HG03521 (cell line): ENCODE measurements around the gene SNHG17.
"Not testable (repeated sequence)": the region's sequence is repeated elsewhere in the genome, so short reads cannot be mapped to it uniquely, and the experiment has no call there.

Source experiments
- ATAC-seq: cut with Tn5 transposase; IDR thresholded peaks from one replicate; pipeline ENCODE4 v1.9.1; 2021; ENCODE audit warnings: mild to moderate bottlenecking, moderate library complexity; ENCODE audit not compliant: unreplicated experiment

SNHG17 gene

GRCh38 chr20:38421915-38422314 lies 13.2 kb downstream of the SNHG17 start:
- no peak for ATAC-seq

DNA sequence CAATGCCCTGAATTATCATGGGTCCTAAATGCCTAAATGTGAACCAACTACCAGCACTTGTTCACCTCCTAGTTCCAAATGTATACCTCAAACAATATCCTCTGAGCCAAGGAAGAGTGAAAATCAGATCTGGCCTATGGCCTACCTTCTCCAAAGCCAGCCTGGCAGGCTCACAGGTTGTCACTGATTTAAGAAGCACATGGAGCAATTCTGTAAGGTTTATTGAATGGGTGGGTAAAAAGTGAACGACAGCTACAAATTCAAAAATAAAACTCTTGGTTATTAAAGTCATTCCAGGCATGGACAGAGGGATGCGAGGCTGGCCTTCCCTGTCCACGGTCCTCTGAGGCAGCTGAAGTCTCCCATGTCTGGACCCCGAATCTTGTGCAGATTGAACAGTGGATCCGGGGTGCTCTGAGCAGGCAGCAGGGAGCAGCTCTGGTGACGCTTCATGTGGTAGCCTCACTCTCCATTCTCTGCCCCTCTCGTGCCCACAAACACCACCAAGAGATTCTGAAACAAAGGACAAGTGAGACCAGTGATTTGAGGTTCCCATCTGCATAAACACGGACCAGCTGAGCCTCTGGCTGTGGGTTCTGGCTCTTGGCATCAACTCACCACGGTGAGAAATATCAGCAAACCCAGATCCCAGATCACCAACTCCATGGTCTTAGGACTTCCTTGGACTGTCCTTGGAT lies 14.6 kb downstream of the SNHG17 start:
- ATAC-seq = no peak

GRCh38 chr20:38418509-38419204 lies 16.5 kb downstream of the SNHG17 start:
- no peak for ATAC-seq

GRCh38 chr20:38414769-38415450 lies 20.2 kb downstream of the SNHG17 start:
- ATAC-seq = no peak

DNA sequence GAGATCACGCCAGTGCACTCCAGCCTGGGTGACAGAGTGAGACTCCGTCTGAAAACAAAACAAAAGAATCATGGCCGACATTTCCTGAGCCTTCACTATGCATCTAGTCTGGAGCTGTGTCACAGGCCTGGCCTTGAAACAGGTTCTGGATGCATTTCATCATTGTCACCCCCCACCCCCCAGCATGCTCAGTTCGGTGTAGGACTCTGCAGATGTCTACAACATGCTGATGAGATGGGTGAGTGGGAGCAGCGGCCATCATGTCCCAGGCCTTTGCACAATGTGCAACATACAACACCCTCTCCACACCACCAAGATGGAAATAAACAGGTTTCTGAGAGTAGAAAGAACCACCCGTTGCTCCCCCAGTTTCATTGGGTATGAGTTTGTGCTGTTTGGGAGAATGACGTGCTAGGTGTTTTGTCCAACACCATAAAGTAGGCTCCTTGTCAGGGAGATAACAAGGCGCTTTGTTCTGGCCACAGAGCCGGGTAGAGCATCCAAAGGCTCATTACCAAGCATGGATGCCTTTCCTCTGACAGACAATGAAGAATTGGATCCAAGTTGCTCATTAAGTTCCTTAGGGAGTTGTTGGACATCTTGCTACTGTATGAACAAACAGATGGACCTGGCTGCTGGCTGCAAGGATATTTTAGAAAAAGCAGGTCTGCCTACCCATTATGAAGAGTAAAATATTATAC lies 22.1 kb downstream of the SNHG17 start:
- ATAC-seq = no peak

DNA sequence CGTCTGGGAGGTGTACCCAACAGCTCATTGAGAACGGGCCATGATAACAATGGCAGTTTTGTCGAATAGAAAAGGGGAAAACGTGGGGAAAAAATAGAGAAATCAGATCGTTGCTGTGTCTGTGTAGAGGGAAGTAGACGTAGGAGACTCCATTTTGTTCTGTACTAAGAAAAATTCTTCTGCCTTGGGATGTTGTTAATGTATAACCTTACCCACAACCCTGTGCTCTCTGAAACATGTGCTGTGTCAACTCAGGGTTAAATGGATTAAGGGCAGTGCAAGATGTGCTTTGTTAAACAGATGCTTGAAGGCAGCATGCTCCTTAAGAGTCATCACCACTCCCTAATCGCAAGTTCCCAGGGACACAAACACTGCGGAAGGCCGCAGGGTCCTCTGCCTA lies 27.3 kb downstream of the SNHG17 start:
- ATAC-seq = not testable (repeated sequence)

- ATAC-seq = no peak
These were observed 27.8 kb downstream of the SNHG17 start for GRCh38 chr20:38407321-38407720.

DNA sequence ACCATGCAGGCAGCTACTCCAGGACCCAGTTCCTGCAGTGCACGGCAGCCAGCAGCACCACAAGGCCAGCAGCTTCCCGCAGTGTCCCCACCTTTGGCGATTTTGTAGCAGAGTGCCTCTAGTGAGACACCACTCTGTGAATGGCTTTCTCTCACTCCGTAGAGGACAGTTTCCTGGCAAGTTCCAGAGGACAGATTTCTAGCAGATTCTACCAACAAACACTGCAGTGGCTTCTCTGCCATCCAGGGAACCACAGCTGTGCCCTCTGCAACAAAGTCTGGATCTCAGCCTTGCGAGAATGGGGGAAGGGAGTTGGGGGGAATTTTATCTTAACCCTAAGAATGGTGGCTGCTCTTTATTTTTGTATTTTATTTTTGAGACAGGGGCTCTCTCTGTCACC lies 28.7 kb downstream of the SNHG17 start:
- ATAC-seq = no peak

- ATAC-seq = no peak
These were observed 30.0 kb downstream of the SNHG17 start for GRCh38 chr20:38405132-38405531.

GRCh38 chr20:38404016-38404415 lies 31.1 kb downstream of the SNHG17 start:
- no peak for ATAC-seq

DNA sequence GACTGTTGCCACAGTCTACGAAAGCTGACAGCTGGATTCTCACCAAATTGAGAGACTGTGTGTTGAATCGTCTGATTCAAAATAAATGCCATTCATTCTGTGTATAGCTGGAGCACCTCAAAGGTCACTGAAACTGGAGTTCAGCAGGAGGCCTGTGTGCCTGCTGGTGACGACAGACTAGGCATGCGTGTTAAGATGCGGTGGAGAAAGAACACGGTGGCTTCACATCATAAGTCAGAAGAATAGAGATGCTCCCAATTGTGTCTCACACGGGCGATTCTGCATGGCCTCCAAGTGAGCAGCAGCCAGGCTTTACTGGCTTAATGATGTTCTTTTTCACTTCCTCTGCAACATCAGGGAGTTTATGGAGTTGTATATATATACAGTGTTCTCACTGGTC lies 32.3 kb downstream of the SNHG17 start:
- ATAC-seq = no peak

DNA sequence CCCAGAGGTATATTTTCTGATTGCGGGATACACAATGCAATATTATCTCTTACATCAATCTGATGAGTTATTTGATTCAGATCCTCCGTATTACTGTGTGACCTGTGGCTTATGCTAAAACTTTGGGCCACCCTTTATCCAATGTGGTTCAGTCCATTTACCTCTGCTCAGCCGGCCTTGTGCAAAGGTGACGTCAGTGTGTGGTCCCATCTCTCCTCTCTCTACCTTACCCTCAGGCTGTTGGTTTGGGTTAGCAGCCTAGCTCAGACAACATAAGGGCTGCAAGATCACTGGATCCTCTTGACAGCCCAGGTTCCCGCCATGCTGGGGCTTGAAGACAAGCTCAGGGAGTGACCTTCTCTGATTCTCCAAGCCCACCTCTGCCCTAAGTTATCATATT lies 33.0 kb downstream of the SNHG17 start:
- ATAC-seq = no peak

DNA sequence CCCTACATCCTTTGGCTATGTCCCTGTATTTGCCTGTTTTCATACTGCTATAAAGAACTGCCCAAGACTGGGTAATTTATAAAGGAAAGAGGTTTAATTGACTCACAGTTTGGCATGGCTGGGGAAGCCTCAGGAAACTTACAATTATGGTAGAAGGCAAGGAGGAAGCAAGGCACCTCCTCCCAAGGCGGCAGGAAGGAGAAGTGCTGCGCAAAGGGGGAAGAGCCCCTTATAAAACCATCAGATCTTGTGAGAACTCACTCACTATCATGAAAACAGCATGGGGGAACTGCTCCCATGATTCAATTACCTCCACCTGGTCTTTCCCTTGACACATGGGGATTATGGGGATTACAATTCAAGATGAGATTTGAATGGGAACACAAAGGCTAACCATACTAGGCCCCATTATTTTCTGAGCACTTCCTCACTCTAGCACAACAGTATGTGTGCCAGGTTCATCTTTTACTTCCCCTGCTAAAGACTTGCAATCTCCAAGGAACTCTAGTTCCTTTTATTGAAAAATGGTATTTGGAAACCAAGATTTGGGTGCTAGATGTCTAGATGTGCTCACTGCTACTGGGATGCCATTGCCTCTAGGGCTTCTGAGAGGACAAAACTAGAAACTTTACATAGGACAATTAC lies 39.3 kb downstream of the SNHG17 start:
- ATAC-seq = not testable (repeated sequence)

DNA sequence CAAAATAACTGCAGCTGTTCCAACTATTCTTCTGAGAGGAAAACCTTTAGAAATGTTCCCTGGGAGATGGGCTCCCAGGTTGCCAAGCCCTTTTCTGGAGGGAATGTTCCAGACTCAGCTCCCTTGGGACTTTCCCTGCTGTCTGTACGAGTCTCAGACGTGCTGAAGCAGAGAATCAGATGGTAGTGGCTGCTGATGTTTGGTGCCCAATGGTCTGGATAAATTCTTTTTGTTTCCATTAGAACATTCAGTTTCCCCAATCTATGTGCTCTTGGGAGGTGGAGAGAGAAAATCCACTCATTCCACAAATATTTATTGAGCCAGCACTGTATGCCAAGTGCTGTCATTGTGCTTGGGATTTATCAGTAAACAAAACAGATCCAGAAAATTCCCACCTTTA lies 40.0 kb downstream of the SNHG17 start:
- no peak for ATAC-seq

- ATAC-seq = no peak
These were observed 41.9 kb downstream of the SNHG17 start for GRCh38 chr20:38393259-38393658.

- no peak for ATAC-seq
These were observed 42.8 kb downstream of the SNHG17 start for GRCh38 chr20:38392356-38392755.

DNA sequence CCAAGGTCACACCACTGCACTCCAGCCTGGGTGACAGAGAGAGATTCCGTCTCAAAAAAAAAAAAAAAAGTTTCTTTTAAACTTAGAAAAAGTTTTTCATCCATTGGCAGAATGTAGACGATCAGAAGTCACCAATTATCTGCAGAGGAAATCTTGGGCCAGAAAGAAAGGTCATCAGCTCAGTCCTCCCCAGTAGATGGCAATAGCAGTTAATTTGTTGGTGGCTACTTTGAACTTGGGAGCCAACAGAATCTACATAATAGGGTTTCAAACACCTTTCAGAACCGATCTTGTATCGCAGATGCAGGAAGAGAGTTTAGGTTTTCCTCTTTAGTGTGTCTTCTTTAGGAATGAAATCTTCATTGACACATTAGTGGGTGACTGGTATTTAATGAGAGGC lies 47.2 kb downstream of the SNHG17 start:
- ATAC-seq = no peak

DNA sequence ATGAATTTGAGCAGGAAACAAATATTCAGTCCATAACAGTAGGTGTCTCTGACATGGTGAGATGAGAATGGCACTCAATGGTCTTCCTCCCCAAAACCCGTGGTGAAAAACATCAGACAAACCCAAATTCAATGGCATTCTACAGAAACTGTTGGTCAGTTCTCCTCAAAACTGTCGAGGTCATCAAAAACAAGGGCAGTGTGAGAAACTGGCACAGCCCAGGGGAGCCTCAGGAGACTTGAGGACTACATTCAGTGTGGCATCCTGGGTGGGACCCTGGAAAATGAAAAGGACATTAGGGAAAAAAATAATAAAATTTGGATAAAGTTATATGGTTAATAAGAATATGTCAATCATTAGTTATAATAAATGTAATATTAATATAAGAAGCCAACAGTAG lies 48.3 kb downstream of the SNHG17 start:
- ATAC-seq = no peak

DNA sequence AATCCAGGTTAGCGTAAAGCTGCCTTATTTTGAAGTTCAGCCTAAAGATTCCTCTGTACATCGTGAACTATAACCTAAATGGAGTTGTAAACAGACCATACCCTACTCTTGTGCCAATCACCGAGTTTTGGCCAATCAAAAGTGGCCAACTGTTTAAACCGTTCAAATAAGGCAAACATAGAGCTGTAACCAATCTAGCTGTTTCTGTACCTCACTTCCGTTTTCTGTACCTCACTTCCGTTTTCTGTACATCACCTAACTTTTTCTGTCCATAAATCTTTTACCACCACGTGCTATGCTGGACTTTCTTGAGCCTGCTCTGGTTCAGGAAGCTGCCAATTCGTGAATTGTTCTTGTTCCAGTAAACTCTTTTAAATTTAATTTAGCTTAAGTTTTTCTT lies 49.1 kb downstream of the SNHG17 start:
- no peak for ATAC-seq

DNA sequence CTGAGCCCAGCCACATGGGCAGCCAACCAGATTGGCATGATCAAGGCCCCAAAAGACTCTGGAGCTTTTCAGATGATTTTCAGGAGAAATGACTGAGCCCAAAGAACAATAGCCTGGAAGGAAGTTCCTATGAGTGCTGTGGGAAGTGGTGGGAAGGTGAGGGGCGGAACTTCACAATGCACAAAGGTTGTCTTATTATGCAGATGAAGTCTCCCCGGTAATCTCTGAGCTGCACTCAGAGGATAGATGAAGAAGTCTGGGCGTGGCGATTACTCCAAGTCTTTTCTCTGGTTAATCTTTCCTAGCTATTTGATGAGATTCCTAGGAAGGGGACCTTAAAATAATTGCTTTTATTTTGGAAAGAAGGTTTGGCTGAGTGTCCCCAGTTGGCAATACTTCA lies 52.0 kb downstream of the SNHG17 start:
- ATAC-seq = no peak

DNA sequence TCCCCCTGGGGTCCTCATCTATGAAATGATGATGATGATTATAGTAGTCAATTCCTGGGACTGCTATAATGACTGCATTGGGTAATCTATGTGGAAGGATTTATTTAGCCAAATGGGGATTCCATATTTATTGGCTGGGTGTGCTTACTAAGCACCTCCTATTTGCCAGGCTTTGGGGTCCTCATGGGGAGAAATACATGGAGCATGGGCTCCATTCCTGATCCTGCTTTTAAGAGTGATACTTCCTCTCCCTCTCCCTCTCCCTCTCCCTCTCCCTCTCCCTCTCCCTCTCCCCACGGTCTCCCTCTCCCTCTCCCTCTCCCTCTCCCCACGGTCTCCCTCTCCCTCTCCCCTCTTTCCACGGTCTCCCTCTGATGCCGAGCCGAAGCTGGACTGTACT lies 57.3 kb downstream of the SNHG17 start:
- ATAC-seq = not testable (repeated sequence)
